ENCODE measurements around the gene AMBP. TPM values are rescaled to one million over a fixed set of nuclear protein-coding genes. Genes with fewer than 3 reads are reported as not detected.
"Not testable (repeated sequence)": the region's sequence is repeated elsewhere in the genome, so short reads cannot be mapped to it uniquely, and the experiment has no call there.

The AMBP gene
- total RNA-seq, 2 experiments from 2014 or later = not detected

DNA sequence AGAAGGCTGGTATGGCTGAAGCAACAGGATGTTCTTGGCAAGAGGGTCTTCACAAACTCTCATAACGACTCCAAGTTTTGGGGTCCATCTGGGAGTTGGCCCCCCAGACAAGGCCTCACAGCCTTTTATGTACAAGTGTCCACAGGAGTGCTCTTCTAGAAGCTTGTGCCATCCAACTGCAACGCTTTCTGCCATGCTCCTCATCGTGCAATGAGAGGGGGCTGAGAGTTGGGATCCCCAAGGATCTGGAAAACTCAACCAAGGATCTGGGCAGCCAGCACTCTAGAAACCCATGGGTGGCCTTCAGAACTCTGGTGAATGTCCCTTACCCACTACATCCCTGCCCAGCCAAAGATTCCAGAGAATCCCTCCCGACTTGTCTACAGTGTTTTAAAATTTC, 8.5 kb upstream of the AMBP start:
- no peak for DNase-seq
- no peaks in the 10 kb centered on the region for H3K36me3 Mint-ChIP-seq (ENCODE audit: low read depth)

DNA sequence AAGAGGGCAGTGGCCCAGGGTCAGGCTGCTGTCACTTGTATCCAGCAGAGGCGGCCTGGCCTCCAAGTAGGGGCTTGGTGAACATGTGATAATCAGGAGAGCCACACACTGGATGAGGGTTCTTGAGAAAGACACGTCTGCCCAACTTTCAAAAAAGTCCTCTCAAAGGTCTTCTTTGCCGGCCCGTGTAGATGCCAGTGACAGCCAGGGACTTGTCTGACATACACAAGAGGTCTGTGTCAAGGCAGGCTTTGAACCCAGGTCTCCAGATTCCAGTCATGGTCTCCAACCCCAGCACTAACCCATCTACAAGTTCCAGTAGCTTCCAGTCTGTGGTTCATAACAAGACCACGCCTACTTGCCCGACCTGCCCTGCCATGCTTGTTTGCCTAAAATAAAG, 7.9 kb upstream of the AMBP start:
- Mint-ChIP-seq H3K4me1 (no peaks in the 10 kb centered on the region), H3K27ac (no peak overlapping the region), H3K27me3 (peaks cover 2% of the 10 kb centered on the region), H3K4me3 (no peak overlapping the region), H3K9me3 (ENCODE audit: low read depth) (no peaks in the 10 kb centered on the region), H3K36me3 (ENCODE audit: low read depth) (no peaks in the 10 kb centered on the region)
- no peak for ATAC-seq
- intact Hi-C loops (cut with DNase I, micrococcal nuclease) = no loop called here
- no peak for DNase-seq
- POLR2A ChIA-PET = no interaction called here
- CTCF ChIA-PET = interaction anchor here (0.5 to 1.0 kb wide), 4 partner anchors 8 to 463 kb away, joined by 3 to 4 read pairs (median 3); no protein-coding TSS in a partner anchor

More for the DNA sequence above, 8.5 kb upstream of the AMBP start:
- intact Hi-C loops (cut with DNase I, micrococcal nuclease) = no loop called here
- no peak for ATAC-seq
- Mint-ChIP-seq H3K9me3 (ENCODE audit: low read depth) (no peaks in the 10 kb centered on the region), H3K27me3 (peaks cover 2% of the 10 kb centered on the region), H3K27ac (no peak overlapping the region), H3K4me3 (no peak overlapping the region), H3K4me1 (no peaks in the 10 kb centered on the region)
- CTCF ChIA-PET = interaction anchor here (1.0 kb wide), 1 partner anchor 462 kb away, joined by 3 read pairs; no protein-coding TSS in a partner anchor
- POLR2A ChIA-PET = no interaction called here

DNA sequence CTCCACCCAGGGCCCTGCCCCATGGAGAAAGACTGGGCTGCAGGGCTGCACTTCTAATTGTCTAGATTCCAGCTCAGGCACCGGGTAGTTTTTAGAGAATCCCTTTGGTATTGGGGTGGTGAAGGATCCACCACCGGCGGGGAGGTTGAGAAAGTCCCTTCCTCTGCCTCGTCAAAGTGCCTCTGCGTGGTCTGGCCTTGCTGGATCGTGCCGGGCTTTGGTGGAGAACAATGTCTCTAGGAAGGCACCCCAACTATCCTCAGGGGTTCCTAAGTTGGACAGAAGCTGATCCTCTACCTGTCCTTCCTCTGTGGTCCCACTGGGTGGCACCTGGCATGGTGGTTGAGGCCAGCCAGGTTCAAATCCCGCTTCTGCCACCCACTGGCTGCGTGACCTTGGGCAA, 7.3 kb upstream of the AMBP start:
- ChIA-PET CTCF (interaction anchor here (0.7 kb wide), 1 partner anchor 88 kb away, joined by 3 read pairs; no protein-coding TSS in a partner anchor), POLR2A (no interaction called here)
- no peaks in the 10 kb centered on the region for H3K36me3 Mint-ChIP-seq (ENCODE audit: low read depth)
- H3K4me3 Mint-ChIP-seq = no peak overlapping the region
- no peaks in the 10 kb centered on the region for H3K4me1 Mint-ChIP-seq
- ATAC-seq = no peak
- no peaks in the 10 kb centered on the region for H3K9me3 Mint-ChIP-seq (ENCODE audit: low read depth)
- H3K27ac Mint-ChIP-seq = no peak overlapping the region
- no peaks in the 10 kb centered on the region for H3K27me3 Mint-ChIP-seq
- intact Hi-C loops (cut with DNase I, micrococcal nuclease) = no loop called here
- DNase-seq = no peak

DNA sequence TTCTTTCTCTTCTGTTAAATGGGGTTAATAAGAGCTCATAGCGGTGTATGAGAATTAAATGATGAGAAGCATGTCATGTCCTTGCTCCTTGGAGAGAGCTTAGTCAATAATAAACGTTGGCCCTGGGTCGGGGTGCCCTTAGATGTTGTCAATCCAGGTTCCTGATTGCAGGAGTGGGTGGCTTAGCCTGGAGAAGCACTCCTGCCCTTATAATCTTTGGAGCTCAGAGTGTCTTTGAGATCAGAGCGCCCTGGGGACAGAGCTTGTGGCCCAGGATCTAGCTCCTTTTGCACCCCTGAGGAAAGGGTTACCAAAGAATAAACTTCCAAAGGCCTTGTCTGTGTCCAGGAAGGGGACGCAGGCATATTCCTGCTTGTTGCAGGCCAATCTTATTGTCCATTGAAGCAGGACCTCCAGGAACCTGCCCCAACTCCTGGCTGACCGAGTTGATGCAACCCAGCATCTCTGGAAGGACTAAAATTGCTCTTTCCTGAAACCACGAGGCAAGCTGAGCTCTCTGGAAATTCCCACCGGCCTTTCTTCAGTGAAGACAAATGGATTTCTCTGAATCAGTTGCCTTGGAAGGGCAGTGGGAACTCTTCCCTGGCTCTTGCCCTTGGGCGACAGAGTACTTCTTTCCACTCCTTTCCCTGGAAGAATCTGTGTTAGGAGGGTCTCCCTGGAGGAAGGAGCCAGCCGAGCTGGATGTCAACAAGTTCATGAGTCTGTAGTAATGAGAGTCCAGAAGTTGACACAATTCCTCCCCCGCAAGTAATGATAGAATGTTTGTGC, 6.4 kb upstream of the AMBP start:
- DNase-seq (no peak), ATAC-seq (no peak)
- H3K27me3 Mint-ChIP-seq = no peaks in the 10 kb centered on the region
- no peaks in the 10 kb centered on the region for H3K9me3 Mint-ChIP-seq (ENCODE audit: low read depth)
- H3K27ac Mint-ChIP-seq = no peak overlapping the region
- no peaks in the 10 kb centered on the region for H3K36me3 Mint-ChIP-seq (ENCODE audit: low read depth)
- ChIA-PET POLR2A (no interaction called here), CTCF (interaction anchor here (1.1 to 4.0 kb wide), 7 partner anchors 18 to 208 kb away, joined by 3 to 45 read pairs (median 4); partner anchors contain the start of gene COL27A1)
- H3K4me1 Mint-ChIP-seq = no peaks in the 10 kb centered on the region
- intact Hi-C loops (cut with DNase I, micrococcal nuclease) = no loop called here
- H3K4me3 Mint-ChIP-seq = no peak overlapping the region

DNA sequence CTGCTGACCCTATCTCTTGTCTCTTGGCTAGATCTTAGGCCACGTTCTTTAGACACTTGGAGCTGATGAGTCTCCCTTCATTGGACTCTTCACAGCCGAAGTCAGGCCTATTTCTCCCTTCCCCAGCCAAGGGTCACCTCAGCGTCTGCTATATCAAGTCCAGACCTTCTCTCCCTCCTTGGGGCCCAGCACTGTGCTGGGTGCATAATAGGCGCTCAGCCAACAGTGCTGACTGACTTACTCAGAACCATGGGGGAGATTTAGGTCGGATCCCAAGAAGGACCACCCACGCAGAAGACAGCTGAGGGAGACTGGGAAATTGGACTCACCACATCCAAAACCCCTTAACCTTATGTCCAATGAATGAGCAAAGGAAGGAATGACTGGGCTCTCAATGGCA, 5.6 kb upstream of the AMBP start:
- Mint-ChIP-seq H3K27me3 (no peaks in the 10 kb centered on the region), H3K36me3 (ENCODE audit: low read depth) (no peaks in the 10 kb centered on the region), H3K4me3 (no peak overlapping the region), H3K27ac (no peak overlapping the region), H3K4me1 (no peaks in the 10 kb centered on the region), H3K9me3 (ENCODE audit: low read depth) (no peaks in the 10 kb centered on the region)
- intact Hi-C loops (cut with DNase I, micrococcal nuclease) = loop anchor here in 1 of 2 experiments (2.0 kb wide), 1 partner anchor 71 kb away; the partner anchor contains the start of gene COL27A1
- ChIA-PET POLR2A (no interaction called here), CTCF (interaction anchor here (0.6 to 4.0 kb wide), 12 partner anchors 12 to 626 kb away, joined by 3 to 45 read pairs (median 4); partner anchors contain the start of gene COL27A1)
- ATAC-seq (no peak), DNase-seq (no peak)

DNA sequence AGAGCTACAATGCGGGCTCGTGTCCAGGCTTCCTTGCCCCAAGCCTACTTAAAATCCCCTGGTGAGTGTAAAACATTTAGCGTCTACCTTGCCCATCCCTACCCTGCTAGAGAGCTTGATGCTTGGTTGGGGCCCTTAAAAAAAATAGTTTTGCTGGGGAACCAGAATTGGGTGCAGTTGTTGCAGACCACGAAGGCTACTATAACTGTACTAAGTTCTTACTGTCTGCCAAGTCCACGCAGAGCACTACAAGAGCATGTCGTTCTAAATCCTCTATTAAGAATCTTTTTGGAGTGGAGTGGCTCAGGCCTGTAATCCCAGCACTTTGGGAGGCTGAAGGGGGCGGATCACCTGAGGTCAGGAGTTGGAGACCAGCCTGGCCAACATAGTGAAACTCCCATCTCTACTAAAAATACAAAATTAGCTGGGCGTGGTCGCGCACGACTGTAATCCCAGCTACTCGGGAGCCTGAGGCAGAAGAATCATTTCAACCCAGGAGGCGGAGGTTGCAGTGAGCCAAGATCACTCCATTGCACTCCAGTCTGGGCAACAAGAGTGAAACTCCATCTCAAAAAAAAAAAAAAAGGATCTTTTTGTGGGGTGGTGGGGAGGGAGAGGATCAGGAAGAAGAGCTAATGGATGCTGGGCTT, 4.8 kb upstream of the AMBP start:
- H3K4me3 Mint-ChIP-seq; POLR2A ChIA-PET; ATAC-seq; H3K4me1 Mint-ChIP-seq; H3K9me3 Mint-ChIP-seq (ENCODE audit: low read depth); H3K36me3 Mint-ChIP-seq (ENCODE audit: low read depth); H3K27ac Mint-ChIP-seq; H3K27me3 Mint-ChIP-seq; DNase-seq: not testable (repeated sequence)
- CTCF ChIA-PET = interaction anchor here (0.6 to 4.0 kb wide), 23 partner anchors 8 to 625 kb away, joined by 3 to 45 read pairs (median 3); partner anchors contain the start of gene COL27A1
- intact Hi-C loops (cut with DNase I, micrococcal nuclease) = loop anchor here in 1 of 2 experiments (1.0 to 2.0 kb wide), 2 partner anchors 72 to 208 kb away; partner anchors contain the start of gene COL27A1

DNA sequence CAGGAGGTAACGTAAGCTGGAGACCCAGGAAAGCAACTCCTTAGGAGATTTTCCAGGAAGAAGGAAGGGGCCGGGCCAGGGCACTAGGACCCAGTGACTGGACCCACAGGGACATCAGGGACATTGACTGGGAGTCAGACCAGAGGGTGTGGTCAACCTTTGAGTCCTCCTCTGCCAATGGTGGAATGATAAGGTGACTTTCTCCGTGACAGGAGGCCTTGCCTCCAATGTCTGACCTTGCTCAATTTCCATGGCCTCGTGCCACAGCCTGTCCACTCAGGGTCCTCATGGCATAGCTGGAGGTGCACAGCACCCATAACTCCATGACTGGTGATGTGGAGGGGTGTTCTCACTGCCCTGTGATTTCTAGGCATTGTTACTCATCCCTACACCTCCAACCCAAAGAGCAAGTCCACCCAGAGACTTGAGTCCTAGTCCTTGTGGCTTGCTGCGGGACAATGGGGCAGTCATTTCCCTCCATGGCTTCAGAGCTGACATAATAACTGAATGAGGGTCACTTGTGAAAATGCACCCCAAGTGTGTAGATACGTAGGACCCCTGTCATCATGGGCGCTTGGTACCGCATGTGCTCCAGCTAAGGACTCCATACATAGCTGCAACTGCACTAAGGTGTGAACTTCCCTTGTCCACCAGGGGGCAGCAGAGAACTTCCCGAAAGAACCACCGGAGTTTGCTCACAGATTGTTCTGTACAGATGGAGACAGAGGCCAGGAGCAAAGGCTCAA, 4.1 kb upstream of the AMBP start:
- peak; percentile 96 for ATAC-seq
- CTCF ChIA-PET = interaction anchor here (0.6 to 4.0 kb wide), 23 partner anchors 9 to 298 kb away, joined by 3 to 45 read pairs (median 4); partner anchors contain the start of gene COL27A1
- H3K27ac Mint-ChIP-seq = no peak overlapping the region
- H3K4me3 Mint-ChIP-seq = no peak overlapping the region
- H3K36me3 Mint-ChIP-seq (ENCODE audit: low read depth) = no peaks in the 10 kb centered on the region
- no peaks in the 10 kb centered on the region for H3K9me3 Mint-ChIP-seq (ENCODE audit: low read depth)
- peak; percentile 91 for DNase-seq
- peaks cover under 1% of the 10 kb centered on the region for H3K27me3 Mint-ChIP-seq
- no peaks in the 10 kb centered on the region for H3K4me1 Mint-ChIP-seq
- POLR2A ChIA-PET = no interaction called here
- intact Hi-C loops (cut with DNase I, micrococcal nuclease) = loop anchor here in 1 of 2 experiments (1.0 to 2.0 kb wide), 2 partner anchors 73 to 209 kb away; partner anchors contain the start of gene COL27A1

DNA sequence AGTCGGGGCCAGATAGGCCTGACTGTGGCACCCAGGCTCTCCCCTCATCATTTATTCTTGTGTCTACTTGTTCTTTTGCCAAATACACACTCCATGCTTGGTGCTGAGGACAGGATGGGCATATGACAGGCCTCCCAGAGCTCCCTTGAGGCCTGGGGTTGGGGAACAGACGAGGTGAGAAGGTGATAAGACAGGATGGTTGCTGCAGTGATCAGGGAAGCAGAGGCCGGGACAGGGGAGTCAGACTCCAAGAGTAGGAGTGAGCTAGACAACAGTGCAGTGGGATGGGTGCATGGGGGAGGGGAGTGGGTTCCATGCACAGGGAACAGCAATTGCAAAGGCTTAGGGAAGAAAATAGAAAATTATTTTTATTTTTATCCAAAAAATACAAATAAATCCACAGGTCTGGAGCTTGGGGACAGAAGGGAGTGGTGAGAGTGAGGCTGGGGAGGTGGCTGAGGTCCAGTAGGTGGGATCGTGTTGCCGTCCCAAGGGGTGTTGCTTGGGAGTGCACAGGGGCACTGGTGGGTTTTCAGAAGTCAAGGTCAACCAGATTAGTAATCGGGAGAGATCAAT, 3.4 kb upstream of the AMBP start:
- Mint-ChIP-seq H3K4me3 (no peak overlapping the region), H3K27me3 (peaks cover 4% of the 10 kb centered on the region), H3K27ac (no peak overlapping the region), H3K36me3 (ENCODE audit: low read depth) (no peaks in the 10 kb centered on the region), H3K9me3 (ENCODE audit: low read depth) (no peaks in the 10 kb centered on the region), H3K4me1 (no peaks in the 10 kb centered on the region)
- CTCF ChIA-PET = interaction anchor here (0.6 to 4.0 kb wide), 9 partner anchors 10 to 297 kb away, joined by 3 to 45 read pairs (median 4); no protein-coding TSS in a partner anchor
- POLR2A ChIA-PET = no interaction called here
- ATAC-seq = no peak
- DNase-seq = no peak
- intact Hi-C loops (cut with DNase I, micrococcal nuclease) = loop anchor here in 1 of 2 experiments (1.0 to 2.0 kb wide), 2 partner anchors 73 to 210 kb away; partner anchors contain the start of gene COL27A1

DNA sequence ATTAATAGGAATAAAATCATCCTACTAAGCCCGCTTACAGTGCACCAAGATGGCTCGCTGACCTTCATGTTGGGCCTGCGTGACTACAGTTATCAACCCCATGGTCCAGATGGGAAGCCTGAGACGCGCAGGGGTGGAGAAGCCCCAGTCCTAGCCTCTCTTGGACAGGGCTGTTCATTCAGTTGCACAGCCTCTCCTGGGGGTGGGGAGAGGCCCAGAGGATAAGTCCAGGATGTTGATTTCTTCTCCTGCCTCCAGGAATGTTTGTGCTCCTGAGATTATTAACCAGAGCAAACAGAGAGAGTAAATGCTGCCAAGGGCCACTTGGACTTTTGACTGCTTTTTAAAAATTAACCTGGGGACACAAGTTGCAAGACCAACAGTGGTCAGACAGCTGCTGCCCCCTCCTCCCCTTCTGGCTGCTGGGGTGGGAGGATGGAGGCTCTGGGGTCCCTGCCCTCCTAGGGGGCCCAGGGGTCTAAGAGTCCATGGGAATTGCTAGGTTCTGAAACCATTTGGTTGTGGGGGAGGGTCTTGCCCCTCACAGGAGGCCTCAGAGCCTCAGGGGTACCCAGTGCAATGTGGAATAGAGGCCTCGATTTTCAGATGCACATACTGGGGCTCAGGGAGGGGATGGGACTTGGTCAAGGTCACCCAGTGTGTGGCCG, 2.8 kb upstream of the AMBP start:
- intact Hi-C loops (cut with DNase I, micrococcal nuclease) = no loop called here
- Mint-ChIP-seq H3K27me3 (peaks cover 5% of the 10 kb centered on the region), H3K9me3 (ENCODE audit: low read depth) (no peaks in the 10 kb centered on the region), H3K4me1 (no peaks in the 10 kb centered on the region), H3K36me3 (ENCODE audit: low read depth) (no peaks in the 10 kb centered on the region), H3K27ac (no peak overlapping the region), H3K4me3 (no peak overlapping the region)
- POLR2A ChIA-PET = no interaction called here
- no peak for ATAC-seq
- DNase-seq = no peak
- CTCF ChIA-PET = interaction anchor here (0.7 to 4.0 kb wide), 3 partner anchors 154 to 212 kb away, joined by 3 to 45 read pairs (median 4); no protein-coding TSS in a partner anchor

DNA sequence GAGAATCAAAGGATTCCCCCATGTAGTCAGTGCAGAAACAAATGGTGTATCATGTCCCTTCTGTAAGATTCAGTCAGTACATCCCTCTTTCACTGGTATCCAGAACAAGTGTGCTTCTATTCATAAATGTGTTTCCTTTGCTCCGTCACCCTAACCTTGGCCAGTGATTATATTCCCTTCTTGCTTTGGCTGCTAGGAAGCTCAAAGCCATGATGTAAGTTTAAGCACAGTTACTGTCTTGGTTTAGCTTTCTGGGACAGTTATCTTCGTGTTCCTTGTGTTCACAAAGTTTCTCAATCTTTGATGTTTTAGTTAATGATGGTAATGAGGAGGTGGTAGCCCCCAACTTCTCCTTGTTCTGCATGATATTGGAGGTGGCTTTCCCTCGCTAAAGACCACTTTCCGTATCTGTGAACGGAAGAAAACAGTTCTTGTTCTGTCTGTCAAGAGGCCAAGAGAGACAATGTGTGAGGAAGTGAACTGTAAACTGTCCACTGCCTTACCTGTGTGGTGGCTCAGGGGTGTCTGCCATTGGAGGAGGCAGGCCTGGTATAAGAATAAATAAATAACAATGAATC, 2.2 kb upstream of the AMBP start:
- H3K36me3 Mint-ChIP-seq (ENCODE audit: low read depth) = no peaks in the 10 kb centered on the region
- CTCF ChIA-PET = interaction anchor here (1.2 to 1.5 kb wide), 2 partner anchors 37 to 211 kb away, joined by 3 read pairs; no protein-coding TSS in a partner anchor
- intact Hi-C loops (cut with DNase I, micrococcal nuclease) = no loop called here
- H3K4me1 Mint-ChIP-seq = no peaks in the 10 kb centered on the region
- no peaks in the 10 kb centered on the region for H3K9me3 Mint-ChIP-seq (ENCODE audit: low read depth)
- H3K27me3 Mint-ChIP-seq = peaks cover 12% of the 10 kb centered on the region
- ATAC-seq (no peak), DNase-seq (no peak)
- no peak overlapping the region for H3K27ac Mint-ChIP-seq
- POLR2A ChIA-PET = no interaction called here
- no peak overlapping the region for H3K4me3 Mint-ChIP-seq
